ENCODE data around the gene TMEM253. TPM values are rescaled to one million over a fixed set of nuclear protein-coding genes. Genes with fewer than 3 reads are reported as not detected.

Gene TMEM253
- total RNA-seq, 1 donor from 2014 or later: 1.6 TPM

GRCh38 chr14:21103710-21104447 is 3.0 kb downstream of the TMEM253 start:
- DNase-seq (ENCODE audit: low spot score): peak; percentile 97

GRCh38 chr14:21104448-21105060 is 3.7 kb downstream of the TMEM253 start:
- peak; percentile 84 for DNase-seq (ENCODE audit: low spot score)

DNA sequence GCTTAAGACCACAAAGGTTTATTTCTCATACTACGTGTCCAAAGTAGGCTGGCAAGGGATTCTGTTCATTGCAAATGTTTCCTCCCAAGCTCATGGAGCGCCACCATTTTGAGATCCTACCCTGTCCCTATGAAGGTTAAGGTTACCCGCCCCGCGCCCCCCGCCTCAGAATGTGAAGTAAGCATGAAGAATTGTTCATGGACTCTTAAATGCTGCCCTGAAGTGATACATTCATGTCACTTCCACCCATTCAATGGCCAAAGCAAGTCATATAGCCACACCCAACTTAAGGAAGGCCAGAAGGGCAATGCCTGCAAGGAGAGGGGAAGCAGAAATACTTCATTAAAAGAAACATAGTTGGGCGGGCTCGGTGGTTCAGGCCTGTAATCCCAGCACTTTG is 4.2 kb downstream of the TMEM253 start:
- no peak for DNase-seq (ENCODE audit: low spot score)

DNA sequence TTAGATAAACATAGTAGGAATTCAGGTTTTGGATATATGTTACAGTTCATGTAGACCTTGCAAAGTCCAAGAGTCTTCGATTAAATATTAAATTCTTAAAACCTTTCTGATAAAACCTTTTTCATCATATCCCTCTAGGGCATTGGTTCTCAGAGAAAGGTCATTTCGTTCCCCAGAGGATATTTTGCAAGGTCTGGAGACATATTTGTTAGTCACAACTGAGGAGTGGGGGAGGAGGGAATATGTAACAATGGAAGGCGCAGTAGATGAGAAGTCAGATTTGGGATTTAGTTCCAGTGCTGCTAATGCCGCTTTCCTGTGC is 5.3 kb downstream of the TMEM253 start:
- no peak for DNase-seq (ENCODE audit: low spot score)

GRCh38 chr14:21106498-21107282 is 5.8 kb downstream of the TMEM253 start:
- peak; percentile 86 for DNase-seq (ENCODE audit: low spot score)

- no peak for DNase-seq (ENCODE audit: low spot score)
These were observed 6.5 kb downstream of the TMEM253 start for GRCh38 chr14:21107283-21107800.

DNA sequence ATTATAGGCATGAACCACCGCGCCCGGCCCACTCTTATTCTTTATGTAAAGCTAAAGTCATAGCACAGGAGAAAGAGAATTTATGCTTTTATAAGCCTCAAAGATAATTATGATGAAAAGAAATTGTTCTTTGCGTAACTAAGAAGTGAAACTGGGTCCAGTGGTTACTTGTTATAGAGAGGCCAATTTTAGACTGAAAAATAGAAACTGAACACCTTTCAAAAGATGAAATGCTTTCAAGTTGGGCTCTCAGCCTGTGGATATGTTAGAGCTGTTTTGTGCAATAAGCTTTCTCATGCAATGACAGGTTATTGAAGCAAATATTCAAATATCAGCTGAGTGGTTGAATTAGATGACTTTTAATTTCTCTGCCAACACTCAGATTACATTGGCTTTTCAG is 7.9 kb downstream of the TMEM253 start:
- DNase-seq (ENCODE audit: low spot score): no peak

DNA sequence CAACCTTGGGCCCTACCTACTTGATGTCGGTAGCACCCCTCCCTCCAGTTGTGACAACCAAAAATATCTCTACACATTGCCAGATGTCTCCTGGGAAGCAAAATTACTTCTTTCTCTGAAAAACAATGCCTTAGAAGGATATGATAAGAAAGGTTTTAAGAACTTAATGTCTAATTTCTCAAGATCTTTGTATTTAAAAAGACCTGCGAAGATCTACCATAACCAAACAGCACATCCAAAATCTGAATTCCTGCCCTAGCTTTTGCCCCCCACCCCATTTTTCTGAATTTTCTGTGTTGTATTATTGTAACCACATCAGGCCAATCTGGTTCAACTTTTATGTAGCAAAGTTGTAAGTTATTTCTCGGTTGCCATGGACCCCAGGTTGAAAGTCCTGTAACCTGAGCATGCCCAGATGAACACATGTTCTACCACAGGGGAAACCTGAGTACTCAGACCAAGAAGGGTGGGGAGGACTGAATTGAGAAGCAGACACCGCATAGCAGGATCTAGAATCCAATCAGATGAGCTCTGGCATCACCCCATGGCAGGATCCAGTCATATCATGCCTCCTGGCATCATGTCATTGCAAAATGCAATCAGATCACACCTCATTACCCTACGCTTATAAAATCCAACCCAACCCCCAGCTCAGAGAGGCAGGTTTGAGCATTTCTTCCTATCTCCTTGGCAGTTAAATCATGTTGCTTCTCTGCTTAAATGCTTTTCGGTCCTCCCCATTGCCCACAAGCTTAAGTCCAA is 8.7 kb downstream of the TMEM253 start:
- DNase-seq (ENCODE audit: low spot score): no peak

- no peak for DNase-seq (ENCODE audit: low spot score)
These were observed 11.4 kb downstream of the TMEM253 start for GRCh38 chr14:21112255-21112654.

DNA sequence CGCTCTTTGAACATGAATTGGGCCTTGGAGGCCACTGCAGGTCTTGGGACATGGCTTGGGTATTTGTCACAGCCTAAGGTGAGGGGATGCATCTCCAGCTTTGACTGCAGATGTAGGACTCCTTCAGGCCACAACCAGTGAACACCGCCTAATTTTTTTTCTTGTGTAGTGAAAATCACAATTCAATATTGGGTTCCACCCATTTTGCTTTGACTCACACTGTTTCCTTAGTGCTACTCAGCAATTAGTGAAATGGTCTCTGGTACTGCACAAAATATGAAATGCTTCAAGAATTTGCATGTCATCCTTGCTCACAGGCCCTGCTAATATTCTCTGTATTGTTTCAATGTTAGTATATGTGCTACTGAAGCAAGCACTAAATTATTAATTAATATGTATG is 12.5 kb downstream of the TMEM253 start:
- no peak for DNase-seq (ENCODE audit: low spot score)

- DNase-seq (ENCODE audit: low spot score): no peak
These were observed 18.1 kb downstream of the TMEM253 start for GRCh38 chr14:21118933-21119332.

GRCh38 chr14:21120686-21121085 is 19.8 kb downstream of the TMEM253 start:
- DNase-seq (ENCODE audit: low spot score): no peak

- DNase-seq (ENCODE audit: low spot score): no peak
These were observed 20.3 kb downstream of the TMEM253 start for GRCh38 chr14:21121122-21121521.

DNA sequence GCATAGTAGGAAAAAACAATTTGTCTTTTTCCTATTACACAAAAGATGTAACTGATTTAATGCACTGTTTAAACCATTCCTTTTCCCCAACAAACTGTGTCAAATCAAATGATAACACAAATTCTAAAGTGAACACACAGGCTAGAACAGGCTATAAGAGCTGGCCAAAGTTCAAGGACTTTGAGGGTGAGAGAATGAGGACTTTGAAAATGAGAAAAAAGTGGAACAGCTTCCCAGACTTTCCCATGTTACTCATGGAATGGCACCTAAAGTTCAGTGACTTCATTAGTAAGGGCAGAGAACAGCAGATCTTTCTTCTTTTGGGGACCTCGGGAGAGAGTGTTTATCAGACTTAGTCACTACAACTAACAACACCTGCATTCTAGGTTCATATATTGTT is 22.6 kb downstream of the TMEM253 start:
- DNase-seq (ENCODE audit: low spot score): no peak

GRCh38 chr14:21133901-21134300 is 33.0 kb downstream of the TMEM253 start:
- DNase-seq (ENCODE audit: low spot score): no peak

- no peak for DNase-seq (ENCODE audit: low spot score)
These were observed 35.2 kb downstream of the TMEM253 start for GRCh38 chr14:21136024-21136423.

DNA sequence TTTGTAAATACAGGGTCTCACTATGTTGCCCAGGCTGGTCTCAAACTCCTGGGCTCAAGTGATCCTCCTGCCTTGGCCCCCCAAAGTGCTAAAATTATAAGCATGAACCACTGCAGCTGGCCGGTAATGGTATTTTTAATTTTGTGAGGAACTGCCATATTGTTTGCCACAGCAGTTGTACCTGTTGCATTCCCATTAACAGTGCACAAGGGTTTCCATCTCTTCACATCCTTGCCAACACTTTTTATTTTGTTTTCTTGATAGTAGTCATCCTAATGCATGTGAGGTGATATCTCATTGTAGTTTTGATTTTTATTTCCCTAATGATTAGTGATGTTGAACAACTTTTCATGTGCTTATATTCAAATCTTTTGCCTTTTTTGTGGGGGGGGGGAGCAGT is 41.5 kb downstream of the TMEM253 start:
- DNase-seq (ENCODE audit: low spot score): no peak

- no peak for DNase-seq (ENCODE audit: low spot score)
These were observed 44.6 kb downstream of the TMEM253 start for GRCh38 chr14:21145437-21145836.

DNA sequence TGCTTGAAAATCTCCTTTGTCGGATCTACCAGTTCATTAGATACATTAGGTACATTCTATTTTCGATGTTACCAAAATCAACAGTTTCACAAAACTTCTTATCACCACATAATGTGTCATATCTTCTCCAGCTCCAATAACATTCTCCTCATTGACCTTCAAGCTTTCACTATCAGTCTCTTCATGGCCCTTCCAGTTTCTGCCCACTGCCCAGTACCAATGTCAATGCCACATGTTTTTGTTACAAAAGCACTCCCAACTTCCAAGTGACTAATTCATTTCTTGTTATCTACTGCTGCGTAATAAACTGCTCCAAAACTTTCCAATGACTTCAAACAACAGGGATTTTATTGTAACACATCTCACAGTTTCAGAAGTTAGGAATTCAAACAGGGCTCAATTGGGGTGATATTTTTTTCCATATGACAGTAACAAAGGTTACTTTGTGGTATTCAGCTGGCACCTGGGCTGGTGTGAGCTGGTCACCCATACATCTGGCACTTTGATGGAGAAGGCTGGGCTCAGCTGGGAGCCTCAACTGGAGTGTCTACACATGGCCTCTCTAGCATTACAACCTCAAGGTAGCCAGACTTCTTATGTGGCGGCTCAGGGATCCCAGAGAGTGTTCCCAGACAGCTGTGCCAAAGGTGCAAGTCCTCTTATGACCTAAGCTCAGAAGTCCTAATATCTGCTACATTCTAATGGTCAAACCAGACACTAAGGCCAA is 48.9 kb downstream of the TMEM253 start:
- no peak for DNase-seq (ENCODE audit: low spot score)
